H1 (cell line): ENCODE data around the gene GRID2. TPM values are rescaled to one million over a fixed set of nuclear protein-coding genes. Genes with fewer than 3 reads are reported as not detected.

Source experiments
- CTCF ChIA-PET: fragments of 300-600 bp; sonication (Branson Sonifier 250); formaldehyde crosslinking; loops from one replicate; lab custom pipeline; 2021; ENCODE audit not compliant: partially characterized antibody; lab: Charles Lee
- POLR2A ChIA-PET: fragments of 300-600 bp; sonication (Branson Sonifier 250); formaldehyde crosslinking; loops from one replicate; lab custom pipeline; 2021; ENCODE audit warnings: inconsistent platforms; ENCODE audit not compliant: partially characterized antibody; lab: Charles Lee
- DNase-seq, 2 experiments: peaks; one replicate each; pipeline versions ENCODE4 v3.0.0 to v3.0.0-alpha.2; 2010 to 2022; ENCODE audit warnings: low spot score in 2 of 2, low read depth in 1 of 2, mixed read lengths in 1 of 2
- FAIRE-seq: peaks from 2 replicates; lab custom pipeline; 2011; peaks lifted over from hg19 to GRCh38; lab: Jason Lieb, UNC
- H2AFZ ChIP-seq: 2 replicates; pipeline ENCODE4 v1.8.1; 2012; ENCODE audit warnings: low read length, inconsistent platforms
- H2AK5ac ChIP-seq: 2 replicates; pipeline ENCODE4 v1.6.1; 2013; ENCODE audit warnings: low read depth, low read length
- H2BK120ac ChIP-seq: replicated peaks from 2 replicates; pipeline ENCODE3; 2013; ENCODE audit warnings: low read depth, low read length, inconsistent platforms
- H2BK12ac ChIP-seq: 2 replicates; pipeline ENCODE4 v1.6.1; 2013; ENCODE audit warnings: low read depth, low read length
- H2BK15ac ChIP-seq: 2 replicates; pipeline ENCODE4 v1.6.1; 2013; ENCODE audit warnings: low read length
- H2BK20ac ChIP-seq: 2 replicates; pipeline ENCODE4 v1.6.1; 2013; ENCODE audit warnings: low read length
- H2BK5ac ChIP-seq: 2 replicates; pipeline ENCODE4 v1.6.1; 2013; ENCODE audit warnings: low read depth, low read length
- H3K14ac ChIP-seq: 2 replicates; pipeline ENCODE4 v1.6.1; 2013; ENCODE audit warnings: inconsistent platforms; ENCODE audit not compliant: insufficient read length
- H3K18ac ChIP-seq: 2 replicates; pipeline ENCODE4 v1.6.1; 2013; ENCODE audit warnings: low read length; ENCODE audit errors: extremely low read depth
- H3K23ac ChIP-seq: 2 replicates; pipeline ENCODE4 v1.6.1; 2013; ENCODE audit warnings: inconsistent platforms; ENCODE audit not compliant: insufficient read length
- H3K23me2 ChIP-seq: 2 replicates; pipeline ENCODE4 v1.6.1; 2013; ENCODE audit warnings: low read depth, low read length
- H3K27ac ChIP-seq: 2 replicates; pipeline ENCODE4 v1.6.1; 2011; ENCODE audit warnings: low read depth, low read length, inconsistent platforms
- H3K27me3 ChIP-seq, 4 experiments: replicated peaks in 1 of 4; 1 replicate in 1 of 4; 2 replicates in 3 of 4; pipeline versions ENCODE4 v1.6.1 to v1.8.1; 2011 to 2013; ENCODE audit warnings: low read length in 3 of 4, mild to moderate bottlenecking in 3 of 4, inconsistent platforms in 2 of 4, mixed read lengths in 2 of 4, moderate library complexity in 1 of 4; ENCODE audit not compliant: control insufficient read depth in 3 of 4, insufficient read depth in 3 of 4; ENCODE audit errors: extremely low read depth in 1 of 4
- H3K36me3 ChIP-seq, 4 experiments: 2 replicates each; pipeline versions ENCODE4 v1.6.1 to v1.8.1; 2011 to 2013; ENCODE audit warnings: mild to moderate bottlenecking in 4 of 4, low read length in 3 of 4, moderate library complexity in 2 of 4, control low read depth in 1 of 4, inconsistent platforms in 1 of 4; ENCODE audit not compliant: insufficient read depth in 4 of 4, control insufficient read depth in 2 of 4
- H3K4ac ChIP-seq: replicated peaks from 2 replicates; pipeline ENCODE3; 2013; ENCODE audit warnings: low read length, low read depth, mixed read lengths, inconsistent platforms; ENCODE audit not compliant: insufficient read length
- H3K4me1 ChIP-seq, 4 experiments: replicated peaks in 1 of 4; 1 replicate in 1 of 4; 2 replicates in 3 of 4; pipeline versions ENCODE4 v1.6.1 to v1.8.1; 2011 to 2013; ENCODE audit warnings: low read length in 3 of 4, inconsistent platforms in 2 of 4, mixed read lengths in 1 of 4; ENCODE audit not compliant: insufficient read depth in 4 of 4, control insufficient read depth in 3 of 4
- H3K4me2 ChIP-seq, 2 experiments: 2 replicates each; pipeline versions ENCODE4 v1.6.1 to v1.8.1; 2011 to 2013; ENCODE audit warnings: low read depth in 2 of 2, low read length in 2 of 2, control low read depth in 1 of 2, inconsistent platforms in 1 of 2, mild to moderate bottlenecking in 1 of 2; ENCODE audit not compliant: insufficient read depth in 1 of 2
- H3K4me3 ChIP-seq, 4 experiments: fragments of 200-600, 300-600 bp in 1 of 4; sonication (generic), shearing (Covaris generic), sonication (Bioruptor Twin) in 1 of 4; 2 replicates each; pipeline versions ENCODE4 v1.5.1 to v1.8.1; 2011 to 2016; ENCODE audit warnings: low read length in 4 of 4, low read depth in 3 of 4, control low read depth in 2 of 4, inconsistent platforms in 2 of 4, mild to moderate bottlenecking in 2 of 4, mixed read lengths in 1 of 4, moderate library complexity in 1 of 4; ENCODE audit not compliant: insufficient read depth in 2 of 4; ENCODE audit errors: extremely low read depth in 1 of 4
- H3K56ac ChIP-seq: replicated peaks from 2 replicates; pipeline ENCODE3; 2013; ENCODE audit warnings: low read depth, mild to moderate bottlenecking, mixed read lengths, low read length, inconsistent platforms; ENCODE audit not compliant: insufficient read length
- H3K79me1 ChIP-seq: 2 replicates; pipeline ENCODE4 v1.6.1; 2013; ENCODE audit warnings: low read depth, low read length, control low read depth
- H3K79me2 ChIP-seq, 2 experiments: 2 replicates each; pipeline versions ENCODE4 v1.6.1 to v1.8.1; 2012 to 2013; ENCODE audit warnings: low read length in 2 of 2, mild to moderate bottlenecking in 2 of 2, inconsistent platforms in 1 of 2; ENCODE audit not compliant: insufficient read depth in 2 of 2, control insufficient read depth in 1 of 2
- H3K9ac ChIP-seq, 4 experiments: replicated peaks in 1 of 4; 1 replicate in 1 of 4; 2 replicates in 3 of 4; pipeline versions ENCODE4 v1.6.1 to v1.8.1; 2011 to 2013; ENCODE audit warnings: low read depth in 3 of 4, low read length in 3 of 4, control low read depth in 2 of 4, mild to moderate bottlenecking in 2 of 4, moderate library complexity in 2 of 4, inconsistent platforms in 1 of 4; ENCODE audit errors: extremely low read depth in 1 of 4
- H3K9me3 ChIP-seq, 2 experiments: 2 replicates each; pipeline versions ENCODE4 v1.6.1 to v1.8.1; 2012 to 2013; ENCODE audit warnings: mild to moderate bottlenecking in 2 of 2, moderate library complexity in 2 of 2, control low read depth in 1 of 2, inconsistent platforms in 1 of 2, low read depth in 1 of 2, low read length in 1 of 2, mixed read lengths in 1 of 2; ENCODE audit not compliant: insufficient read depth in 2 of 2
- H4K20me1 ChIP-seq, 2 experiments: replicated peaks in 1 of 2; 2 replicates each; pipeline versions ENCODE3 to v1.8.1; 2011 to 2013; ENCODE audit warnings: inconsistent platforms in 2 of 2, low read length in 2 of 2, mild to moderate bottlenecking in 1 of 2; ENCODE audit not compliant: insufficient read depth in 2 of 2, control insufficient read depth in 1 of 2
- H4K5ac ChIP-seq: 2 replicates; pipeline ENCODE4 v1.6.1; 2013; ENCODE audit warnings: low read length, low read depth, mixed read lengths, inconsistent platforms; ENCODE audit not compliant: insufficient read length
- H4K8ac ChIP-seq: 2 replicates; pipeline ENCODE4 v1.8.0; 2013; ENCODE audit warnings: mild to moderate bottlenecking, moderate library complexity, low read length, inconsistent platforms; ENCODE audit not compliant: insufficient read depth; ENCODE audit errors: extremely low read depth
- H4K91ac ChIP-seq: replicated peaks from 2 replicates; pipeline ENCODE3; 2013; ENCODE audit warnings: low read length, mixed read lengths, inconsistent platforms; ENCODE audit not compliant: insufficient read length
- POLR2A ChIP-seq, 2 experiments: IDR thresholded peaks; 1 replicate in 1 of 2; 2 replicates in 1 of 2; pipeline ENCODE4 v1.6.1; 2011; ENCODE audit warnings: low read depth in 2 of 2, low read length in 2 of 2, mild to moderate bottlenecking in 2 of 2; ENCODE audit errors: control extremely low read depth in 1 of 2
- POLR2AphosphoS5 ChIP-seq: IDR thresholded peaks from 2 replicates; pipeline ENCODE4 v1.6.1; 2011; ENCODE audit warnings: low read depth, low read length
- SUZ12 ChIP-seq: fragments of 200-600 bp; sonication (generic); IDR thresholded peaks from 2 replicates; pipeline ENCODE4 v1.6.1; 2012; ENCODE audit warnings: mild to moderate bottlenecking, inconsistent platforms, low read length, moderate library complexity, mixed read lengths
- TAF1 ChIP-seq: IDR thresholded peaks from 2 replicates; pipeline ENCODE4 v1.6.1; 2011; ENCODE audit warnings: mild to moderate bottlenecking, low read depth, low read length
- TEAD4 ChIP-seq: IDR thresholded peaks from 2 replicates; pipeline ENCODE4 v1.6.1; 2012; ENCODE audit warnings: low read depth, low read length, inconsistent platforms, mixed read lengths
- WGBS, 2 experiments: shearing (Covaris generic) in 1 of 2; methylation state at CpG; one replicate each; pipeline versions ENCODE4 v1.1.6 to v1.1.7; 2013 to 2015; ENCODE audit warnings: low lambda C conversion rate in 2 of 2, mixed read lengths in 2 of 2, inconsistent platforms in 1 of 2, low coverage in 1 of 2, missing lambda C conversion rate in 1 of 2; ENCODE audit not compliant: insufficient replicate concordance in 2 of 2, insufficient coverage in 1 of 2, insufficient read length in 1 of 2; ENCODE audit errors: extremely low coverage in 1 of 2, missing lambda C conversion rate in 1 of 2; 5-methylcytosine and 5-hydroxymethylcytosine counted together
- polyA plus RNA-seq, 7 experiments: library from polyadenylated mRNA; depleted of rRNA in 3 of 7; stranded (reverse) in 5 of 7; unstranded in 2 of 7; fragments of >200 nt in 5 of 7; fragments of 200-250 nt in 2 of 7; gene quantifications; 1 replicate in 5 of 7; 2 replicates in 1 of 7; 4 replicates in 1 of 7; pipeline versions ENCODE4 v1.2.1 to v1.2.3, GENCODE V29; 2011 to 2013; ENCODE audit warnings: missing spikeins in 2 of 7, mixed read lengths in 2 of 7
- total RNA-seq: library from RNA; stranded (reverse); fragmentation: NEBNext Ultra II Directional; extraction: Animal tissue kit (Norgen Biotek cat#: 25700); gene quantifications from 2 replicates; pipeline ENCODE4 v1.2.1, GENCODE V29; 2021

Gene GRID2
- total and polyA plus RNA-seq, 2 of the 8 experiments (the other 6 are each of a cell fraction or from before 2014, with no cell fraction given) = 31.1 to 81.9 TPM

GRCh38 chr4:92263575-92263974 lies 40.2 kb upstream of the GRID2 start:
- POLR2A ChIA-PET = interaction anchor here (1.3 to 1.9 kb wide), 3 partner anchors 11 to 41 kb away, joined by 3 to 13 read pairs (median 4); partner anchors contain the start of gene GRID2

More at GRCh38 chr4:92263575-92263974, 40.2 kb upstream of the GRID2 start:
- Histone ChIP-seq H3K79me2 (peaks cover 0 to 31% of the 10 kb centered on the region in 2 experiments; a peak in 3 of 4 replicates), H2BK15ac (no peak overlapping the region), H3K79me1 (no peaks in the 10 kb centered on the region), H2AFZ (no peak overlapping the region), H3K4me3 (no peak overlapping the region), H2BK20ac (no peak overlapping the region), H3K27me3 (peaks cover 0 to 2% (median 0%) of the 10 kb centered on the region in 4 experiments; a peak in 1 of 7 replicates), H3K23me2 (no peaks in the 10 kb centered on the region), H3K23ac (no peak overlapping the region), H3K4ac (no peak overlapping the region), H2BK5ac (no peak overlapping the region), H3K18ac (no peak overlapping the region), H3K9me3 (peaks cover 2 to 8% of the 10 kb centered on the region in 2 experiments; a peak in 3 of 4 replicates), H4K20me1 (peaks cover 0 to 5% of the 10 kb centered on the region in 2 experiments), H3K9ac (peak overlapping the region in 1 of 4 experiments; percentile 8; a peak in 1 of 7 replicates), H3K4me1 (no peaks in the 10 kb centered on the region; a peak in 1 of 7 replicates), H4K8ac (no peak overlapping the region), H2BK12ac (no peak overlapping the region)
- CTCF ChIA-PET = no interaction called here
- FAIRE-seq = no peak
- DNase-seq = no peak
- TF ChIP-seq TAF1 = no peak
- TF ChIP-seq SUZ12 = no peak
- peak in 1 of 2 experiments; percentile 58; a peak in 1 of 3 replicates for TF ChIP-seq POLR2A (IDR thresholded peaks at IDR 0.05; ENCODE audit: control extremely low read depth in 1 of 2, low read depth in 2 of 2, low read length in 2 of 2)
- TF ChIP-seq POLR2AphosphoS5 = peak; percentile 57; the same call in 1 of the 2 replicates
- no peak for TF ChIP-seq TEAD4
- TF ChIP-seq, all 59 proteins: peak for 2
- H3K4me2 ChIP-seq = no peak overlapping the region
- H3K36me3 ChIP-seq = peaks cover 22 to 96% (median 73%) of the 10 kb centered on the region in 4 experiments
- no peak overlapping the region for H2AK5ac ChIP-seq
- H3K14ac ChIP-seq = no peak overlapping the region
- H3K56ac ChIP-seq = no peak overlapping the region
- H4K5ac ChIP-seq = no peak overlapping the region
- no peak overlapping the region for H3K27ac ChIP-seq
- no peak overlapping the region for H2BK120ac ChIP-seq
- 96% methylated on average over 1 of the region's 1 CpG; no CpG with 5 or more reads in 1 of the 2 experiments for WGBS, 2 experiments
- H4K91ac ChIP-seq = no peak overlapping the region
